Uterus (tissue), 2 donors: ENCODE results near the gene AFAP1L1.

Experiments used
- CTCF ChIP-seq, 4 experiments: fragments of 200-600 bp in 2 of 4; fragments of 450-650 bp in 2 of 4; sonication (generic) in 2 of 4; IDR thresholded peaks; one replicate each; pipeline ENCODE4 v1.5.1; 2016 to 2019; ENCODE audit warnings: antibody characterized with exemption in 4 of 4, mild to moderate bottlenecking in 2 of 4, moderate library complexity in 1 of 4
- POLR2A ChIP-seq, 2 donors: fragments of 450-650 bp; IDR thresholded peaks; one replicate each; pipeline ENCODE4 v1.6.1; 2016; ENCODE audit warnings: antibody characterized with exemption in 2 of 2, mild to moderate bottlenecking in 1 of 2, moderate library complexity in 1 of 2

GRCh38 chr5:149310947-149311658 lies 39.4 kb downstream of the AFAP1L1 start:
- TF ChIP-seq CTCF (IDR thresholded peaks at IDR 0.05) (no peak), POLR2A (IDR thresholded peaks at IDR 0.05) (no peak)
